ENCODE results near the gene ID3.

Gene ID3

GRCh38 chr1:23570001-23570691, 10.8 kb upstream of the ID3 start:
- no peak for DNase-seq (ENCODE audit: low spot score)
- in situ Hi-C loops (cut with MboI; ENCODE audit: low sequenced_read_pairs, unreplicated experiment) = no loop called here

DNA sequence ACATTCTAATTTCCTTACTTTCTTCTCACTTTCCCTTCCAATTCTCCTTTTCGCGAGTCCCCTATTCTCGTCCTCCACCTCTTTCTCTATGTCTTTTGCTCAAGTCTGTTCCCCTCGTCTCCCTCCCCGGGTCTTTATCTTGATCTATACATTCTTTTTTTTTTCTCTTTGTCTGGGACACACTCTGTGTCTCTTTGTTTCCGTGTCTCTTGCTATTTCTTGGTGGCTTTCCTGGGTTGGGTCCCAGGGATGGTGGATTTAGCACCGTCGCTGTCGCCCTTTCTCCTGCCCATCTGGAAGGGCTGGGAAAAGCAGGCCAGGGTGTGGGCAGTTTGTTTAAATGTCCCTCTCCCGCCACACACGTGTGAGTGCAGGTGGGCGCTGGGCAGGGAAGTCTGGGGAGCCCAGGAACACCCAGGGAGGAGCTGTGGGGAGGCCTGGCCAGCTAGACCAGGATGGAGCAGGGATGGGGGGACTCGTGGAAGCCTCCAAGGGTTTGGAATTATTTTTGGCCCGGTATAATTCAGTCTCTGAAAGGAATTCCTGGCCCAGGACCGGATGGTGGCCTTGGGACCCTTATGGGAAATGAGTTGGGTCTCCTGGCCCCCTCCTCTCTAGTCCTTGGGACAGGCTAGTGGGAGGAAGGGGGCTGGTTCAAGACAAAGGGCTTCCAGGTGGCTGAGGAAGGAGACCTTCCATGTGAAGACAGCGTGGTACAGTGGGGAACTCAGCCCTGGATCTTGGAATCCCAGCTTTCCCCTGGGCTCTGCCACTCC, 9.5 kb upstream of the ID3 start:
- in situ Hi-C loops (cut with MboI; ENCODE audit: low sequenced_read_pairs, unreplicated experiment) = no loop called here
- no peak for DNase-seq (ENCODE audit: low spot score)
- TF ChIP-seq CTCF (IDR thresholded peaks at IDR 0.05; ENCODE audit: borderline replicate concordance, control extremely low read depth, extremely low read depth, insufficient read depth, missing control alignments) = no peak

More at GRCh38 chr1:23570001-23570691, 10.8 kb upstream of the ID3 start:
- no peak for TF ChIP-seq CTCF (IDR thresholded peaks at IDR 0.05; ENCODE audit: borderline replicate concordance, control extremely low read depth, extremely low read depth, insufficient read depth, missing control alignments)

DNA sequence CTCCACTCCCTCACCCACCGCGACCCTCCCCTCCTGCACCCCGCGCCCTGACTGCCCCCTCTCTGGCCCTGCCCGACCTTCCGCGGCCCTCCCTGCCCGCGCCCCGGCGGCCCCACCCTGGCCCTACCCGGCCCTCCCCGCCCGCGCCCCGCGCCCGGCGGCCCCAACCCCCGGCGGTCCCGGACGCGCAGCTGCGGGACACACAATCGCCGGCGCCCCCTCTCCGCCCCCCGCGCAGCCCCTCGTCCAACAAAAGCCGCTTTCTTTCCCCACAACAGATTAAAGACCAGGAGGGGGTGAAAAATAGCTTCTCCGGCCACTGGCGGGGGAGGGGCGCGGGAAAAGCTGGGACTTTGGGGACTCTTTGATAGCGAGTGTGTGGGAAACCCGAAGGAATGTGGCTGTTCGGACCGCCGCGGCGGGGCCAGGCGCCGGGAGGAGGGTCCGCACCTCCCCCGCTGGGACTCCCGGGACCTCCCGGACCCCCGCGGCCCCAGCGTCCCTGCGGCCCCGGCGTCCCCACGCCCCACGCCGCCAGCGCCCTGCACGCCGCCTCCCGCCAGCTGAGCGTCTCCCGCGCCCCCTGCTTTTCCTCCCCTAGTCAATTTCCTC, 8.8 kb upstream of the ID3 start:
- in situ Hi-C loops (cut with MboI; ENCODE audit: low sequenced_read_pairs, unreplicated experiment) = no loop called here
- TF ChIP-seq CTCF (IDR thresholded peaks at IDR 0.05; ENCODE audit: borderline replicate concordance, control extremely low read depth, extremely low read depth, insufficient read depth, missing control alignments) = no peak
- DNase-seq (ENCODE audit: low spot score) = no peak

- no peak for TF ChIP-seq CTCF (IDR thresholded peaks at IDR 0.05; ENCODE audit: borderline replicate concordance, control extremely low read depth, extremely low read depth, insufficient read depth, missing control alignments)
- in situ Hi-C loops (cut with MboI; ENCODE audit: low sequenced_read_pairs, unreplicated experiment) = no loop called here
- DNase-seq (ENCODE audit: low spot score) = peak; percentile 44
These were observed 8.3 kb upstream of the ID3 start for GRCh38 chr1:23567629-23567995.

DNA sequence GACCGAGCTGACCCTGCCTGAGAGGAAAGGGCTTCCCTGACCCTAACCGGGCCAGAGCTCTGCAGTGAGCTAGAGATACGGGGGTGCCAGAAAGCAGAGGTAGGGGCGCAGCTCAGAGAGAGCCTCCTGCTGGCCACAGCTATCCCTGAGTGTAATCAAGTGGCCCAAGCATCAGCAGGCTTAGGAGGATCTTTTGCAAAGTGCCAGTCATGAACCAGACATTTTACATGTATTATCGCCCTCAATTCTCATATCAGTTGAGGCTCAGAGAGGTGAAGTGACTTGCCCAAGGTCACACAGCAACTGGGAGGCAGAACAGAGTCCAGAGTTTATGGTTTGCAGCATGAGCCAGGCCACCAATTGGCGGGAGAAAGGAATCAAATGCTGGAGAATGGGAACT, 7.0 kb upstream of the ID3 start:
- no peak for DNase-seq (ENCODE audit: low spot score)
- TF ChIP-seq CTCF (IDR thresholded peaks at IDR 0.05; ENCODE audit: borderline replicate concordance, control extremely low read depth, extremely low read depth, insufficient read depth, missing control alignments) = peak; percentile 12
- in situ Hi-C loops (cut with MboI; ENCODE audit: low sequenced_read_pairs, unreplicated experiment) = no loop called here

- no peak for DNase-seq (ENCODE audit: low spot score)
- in situ Hi-C loops (cut with MboI; ENCODE audit: low sequenced_read_pairs, unreplicated experiment) = no loop called here
- no peak for TF ChIP-seq CTCF (IDR thresholded peaks at IDR 0.05; ENCODE audit: borderline replicate concordance, control extremely low read depth, extremely low read depth, insufficient read depth, missing control alignments)
These were observed 6.5 kb upstream of the ID3 start for GRCh38 chr1:23565776-23566175.
